HCT116 (cell line): ENCODE results near the gene FXYD1. TPM values are rescaled to one million over a fixed set of nuclear protein-coding genes. Genes with fewer than 3 reads are reported as not detected.

Source experiments
- ATAC-seq: fragments of 200-7000 bp; cut with Tn5 transposase; 2 replicates; pipeline ENCODE4 v1.9.1; 2020; ENCODE audit warnings: mild to moderate bottlenecking, moderate library complexity
- BruUV-seq: library from RNA; stranded (reverse); fragments of 400-500 nt; replicated peaks from 2 replicates; lab custom pipeline; 2021; lab: Mats Ljungman, UMichigan
- CTCF ChIA-PET: fragments of 300-600 bp; sonication (Branson Sonifier 250); formaldehyde crosslinking; loops from one replicate; lab custom pipeline; 2021; ENCODE audit warnings: antibody characterized with exemption; lab: Charles Lee
- POLR2A ChIA-PET: fragments of 300-600, 350-600 bp; sonication (Branson Sonifier 250); formaldehyde crosslinking; loops from one replicate; lab custom pipeline; 2021; ENCODE audit warnings: antibody characterized with exemption; lab: Charles Lee
- RAD21 ChIA-PET, 2 experiments: fragments of 300-600 bp; sonication (Branson Sonifier 250); formaldehyde crosslinking; loops; one replicate each; lab custom pipeline; 2023; ENCODE audit warnings: low total read pairs in 2 of 2; ENCODE audit not compliant: uncharacterized antibody in 2 of 2, unreplicated experiment in 2 of 2, low non-redundant PET in 1 of 2; lab: Charles Lee
- DNase-seq: peaks from one replicate; pipeline ENCODE4 v3.0.0-alpha.2; 2010; ENCODE audit warnings: low read depth, low spot score
- H2AFZ ChIP-seq: fragments of 200-600 bp; shearing (Covaris generic), sonication (generic); 2 replicates; pipeline ENCODE4 v1.6.1; 2017; ENCODE audit warnings: low read depth, mixed run types, mixed read lengths, antibody characterized with exemption, low read length; ENCODE audit not compliant: poor library complexity, severe bottlenecking
- H3K27ac ChIP-seq: 2 replicates; pipeline ENCODE4 v1.5.1; 2012; ENCODE audit warnings: low read depth, low read length
- H3K27me3 ChIP-seq: fragments of 200-600 bp; sonication (generic); 2 replicates; pipeline ENCODE4 v1.6.1; 2016; ENCODE audit warnings: mixed run types, low read length, mixed read lengths; ENCODE audit not compliant: insufficient read depth
- H3K36me3 ChIP-seq, 2 experiments: fragments of 200-500 bp in 1 of 2; fragments of 200-600 bp in 1 of 2; sonication (Bioruptor generic) in 1 of 2; sonication (generic) in 1 of 2; 2 replicates each; pipeline versions ENCODE4 v1.5.1 to v1.6.1; 2014 to 2016; ENCODE audit warnings: low read length in 2 of 2, inconsistent platforms in 1 of 2, mixed read lengths in 1 of 2, mixed run types in 1 of 2; ENCODE audit not compliant: insufficient read depth in 2 of 2, control insufficient read depth in 1 of 2
- H3K4me1 ChIP-seq, 2 experiments: fragments of 200-600 bp in 1 of 2; sonication (generic) in 1 of 2; 2 replicates each; pipeline versions ENCODE4 v1.5.1 to v1.6.1; 2012 to 2017; ENCODE audit warnings: low read length in 2 of 2, inconsistent platforms in 1 of 2, mild to moderate bottlenecking in 1 of 2, mixed read lengths in 1 of 2, mixed run types in 1 of 2, moderate library complexity in 1 of 2; ENCODE audit not compliant: insufficient read depth in 2 of 2, control insufficient read depth in 1 of 2
- H3K4me2 ChIP-seq: fragments of 200-600 bp; sonication (generic); 2 replicates; pipeline ENCODE4 v1.6.1; 2017; ENCODE audit warnings: mixed run types, low read length, mixed read lengths
- H3K4me3 ChIP-seq, 2 experiments: fragments of 200-600 bp in 1 of 2; sonication (generic) in 1 of 2; replicated peaks in 1 of 2; 2 replicates each; pipeline ENCODE4 v1.5.1; 2011 to 2016; ENCODE audit warnings: low read length in 2 of 2, control low read depth in 1 of 2, low read depth in 1 of 2, mild to moderate bottlenecking in 1 of 2, mixed read lengths in 1 of 2, mixed run types in 1 of 2
- H3K79me2 ChIP-seq: fragments of 200-600 bp; sonication (generic); 2 replicates; pipeline ENCODE4 v1.6.1; 2017; ENCODE audit warnings: mild to moderate bottlenecking, mixed run types, low read length, moderate library complexity, mixed read lengths; ENCODE audit not compliant: insufficient read depth
- H3K9ac ChIP-seq: fragments of 200-600 bp; sonication (generic); 2 replicates; pipeline ENCODE4 v1.6.1; 2016; ENCODE audit warnings: low read length, mixed read lengths
- H3K9me2 ChIP-seq: fragments of 200-600 bp; sonication (generic), shearing (Covaris generic); 2 replicates; pipeline ENCODE4 v1.6.1; 2017; ENCODE audit warnings: mixed run types, mild to moderate bottlenecking, moderate library complexity; ENCODE audit not compliant: insufficient read depth
- H3K9me3 ChIP-seq, 2 experiments: fragments of 200-500 bp in 1 of 2; fragments of 200-600 bp in 1 of 2; sonication (Bioruptor generic) in 1 of 2; sonication (generic) in 1 of 2; 2 replicates each; pipeline ENCODE4 v1.6.1; 2014 to 2017; ENCODE audit warnings: low read length in 2 of 2, mixed read lengths in 2 of 2, inconsistent platforms in 1 of 2, low read depth in 1 of 2, mild to moderate bottlenecking in 1 of 2, mixed run types in 1 of 2, moderate library complexity in 1 of 2; ENCODE audit not compliant: control insufficient read depth in 1 of 2, insufficient read depth in 1 of 2
- H4K20me1 ChIP-seq: fragments of 200-600 bp; sonication (generic), shearing (Covaris generic); 2 replicates; pipeline ENCODE4 v1.6.1; 2017; ENCODE audit warnings: mixed run types, mild to moderate bottlenecking, moderate library complexity; ENCODE audit not compliant: insufficient read depth
- ATF3 ChIP-seq: IDR thresholded peaks from 2 replicates; pipeline ENCODE4 v1.6.1; 2012
- CBX3 ChIP-seq: IDR thresholded peaks from 2 replicates; pipeline ENCODE4 v1.6.1; 2012; ENCODE audit warnings: low read depth
- CEBPB ChIP-seq: IDR thresholded peaks from 2 replicates; pipeline ENCODE4 v1.6.1; 2012; ENCODE audit warnings: low read depth
- CTCF ChIP-seq, 3 experiments: fragments of 200-600 bp in 1 of 3; sonication (generic) in 1 of 3; IDR thresholded peaks in 2 of 3; conservative IDR thresholded peaks in 1 of 3; 2 replicates each; pipeline ENCODE4 v1.5.1; 2012 to 2017; ENCODE audit warnings: low read depth in 2 of 3, low read length in 2 of 3, antibody characterized with exemption in 1 of 3, borderline replicate concordance in 1 of 3, control low read depth in 1 of 3, mild to moderate bottlenecking in 1 of 3, mixed read lengths in 1 of 3, mixed run types in 1 of 3, moderate library complexity in 1 of 3; ENCODE audit not compliant: insufficient read depth in 1 of 3
- EGR1 ChIP-seq: IDR thresholded peaks from 2 replicates; pipeline ENCODE4 v1.6.1; 2012; ENCODE audit warnings: low read depth
- ELF1 ChIP-seq: IDR thresholded peaks from 2 replicates; pipeline ENCODE4 v1.6.1; 2012; ENCODE audit warnings: low read depth, borderline replicate concordance
- EZH2 ChIP-seq: fragments of 200-600 bp; sonication (generic); IDR thresholded peaks from 2 replicates; pipeline ENCODE4 v1.6.1; 2017; ENCODE audit warnings: antibody characterized with exemption, mixed run types
- EZH2phosphoT487 ChIP-seq: fragments of 200-600 bp; IDR thresholded peaks from 2 replicates; pipeline ENCODE4 v1.6.1; 2018; ENCODE audit warnings: antibody characterized with exemption, borderline replicate concordance
- FOSL1 ChIP-seq: IDR thresholded peaks from 2 replicates; pipeline ENCODE4 v1.6.1; 2012; ENCODE audit warnings: low read depth
- JUND ChIP-seq: IDR thresholded peaks from 2 replicates; pipeline ENCODE4 v1.6.1; 2012
- POLR2A ChIP-seq: IDR thresholded peaks from 2 replicates; pipeline ENCODE4 v1.7.0; 2011; ENCODE audit warnings: borderline replicate concordance; ENCODE audit not compliant: insufficient read depth, insufficient read length; ENCODE audit errors: extremely low read depth
- POLR2AphosphoS5 ChIP-seq: IDR thresholded peaks from 2 replicates; pipeline ENCODE4 v1.6.1; 2011; ENCODE audit warnings: mild to moderate bottlenecking, low read depth, low read length, moderate library complexity
- SIN3A ChIP-seq: IDR thresholded peaks from 2 replicates; pipeline ENCODE4 v1.6.1; 2012; ENCODE audit warnings: low read depth
- SP1 ChIP-seq: IDR thresholded peaks from 2 replicates; pipeline ENCODE4 v1.6.1; 2012; ENCODE audit warnings: low read depth
- SRF ChIP-seq: IDR thresholded peaks from 2 replicates; pipeline ENCODE4 v1.6.1; 2012; ENCODE audit warnings: low read depth
- YY1 ChIP-seq: IDR thresholded peaks from 2 replicates; pipeline ENCODE4 v1.6.1; 2011; ENCODE audit warnings: low read length, low read depth, moderate library complexity, mild to moderate bottlenecking; ENCODE audit not compliant: insufficient replicate concordance; ENCODE audit errors: extremely low read depth
- ZFX ChIP-seq: fragments of 450-650 bp; IDR thresholded peaks from 2 replicates; pipeline ENCODE4 v1.6.1; 2017
- ZNF274 ChIP-seq: fragments of 200-500 bp; sonication (Bioruptor generic); IDR thresholded peaks from 2 replicates; pipeline ENCODE4 v1.6.1; 2014; ENCODE audit warnings: mild to moderate bottlenecking, low read depth, low read length, inconsistent platforms
- intact Hi-C: fragments of 100-400 bp; cut with micrococcal nuclease; formaldehyde crosslinking; loops from 2 replicates; pipeline ENCODE4 v1.10.0; 2022
- total RNA-seq: library from RNA; stranded (reverse); gene quantifications from one replicate; pipeline ENCODE4 v1.2.1, GENCODE V29; 2021; ENCODE audit not compliant: unreplicated experiment
- TF ChIP-seq, protein P1 (sequence below): IDR thresholded peaks from 2 replicates; pipeline ENCODE4 v1.6.1; 2012

FXYD1 gene
- total RNA-seq, 1 experiment from 2014 or later: 7.8 TPM

GRCh38 chr19:35098413-35099049, 40.1 kb upstream of the FXYD1 start:
- Histone ChIP-seq H3K36me3 (no peaks in the 10 kb centered on the region), H3K4me3 (no peak overlapping the region), H3K9me2 (no peaks in the 10 kb centered on the region), H3K79me2 (no peaks in the 10 kb centered on the region), H4K20me1 (no peaks in the 10 kb centered on the region), H3K27me3 (no peaks in the 10 kb centered on the region), H3K9me3 (no peaks in the 10 kb centered on the region), H3K9ac (no peak overlapping the region), H2AFZ (no peak overlapping the region), H3K4me2 (no peak overlapping the region), H3K27ac (no peak overlapping the region), H3K4me1 (no peaks in the 10 kb centered on the region)
- RAD21 ChIA-PET: no interaction called here
- no peak for ATAC-seq
- CTCF ChIA-PET: interaction anchor here (0.7 kb wide), 1 partner anchor 8 kb away, joined by 3 read pairs; no protein-coding TSS in a partner anchor
- no TSS peak for BruUV-seq
- intact Hi-C loops: no loop called here
- TF ChIP-seq EGR1 (no peak), JUND (no peak), SRF (no peak), CEBPB (no peak), EZH2phosphoT487 (no peak), SP1 (no peak)
- no peak for DNase-seq
- POLR2A ChIA-PET: no interaction called here

DNA sequence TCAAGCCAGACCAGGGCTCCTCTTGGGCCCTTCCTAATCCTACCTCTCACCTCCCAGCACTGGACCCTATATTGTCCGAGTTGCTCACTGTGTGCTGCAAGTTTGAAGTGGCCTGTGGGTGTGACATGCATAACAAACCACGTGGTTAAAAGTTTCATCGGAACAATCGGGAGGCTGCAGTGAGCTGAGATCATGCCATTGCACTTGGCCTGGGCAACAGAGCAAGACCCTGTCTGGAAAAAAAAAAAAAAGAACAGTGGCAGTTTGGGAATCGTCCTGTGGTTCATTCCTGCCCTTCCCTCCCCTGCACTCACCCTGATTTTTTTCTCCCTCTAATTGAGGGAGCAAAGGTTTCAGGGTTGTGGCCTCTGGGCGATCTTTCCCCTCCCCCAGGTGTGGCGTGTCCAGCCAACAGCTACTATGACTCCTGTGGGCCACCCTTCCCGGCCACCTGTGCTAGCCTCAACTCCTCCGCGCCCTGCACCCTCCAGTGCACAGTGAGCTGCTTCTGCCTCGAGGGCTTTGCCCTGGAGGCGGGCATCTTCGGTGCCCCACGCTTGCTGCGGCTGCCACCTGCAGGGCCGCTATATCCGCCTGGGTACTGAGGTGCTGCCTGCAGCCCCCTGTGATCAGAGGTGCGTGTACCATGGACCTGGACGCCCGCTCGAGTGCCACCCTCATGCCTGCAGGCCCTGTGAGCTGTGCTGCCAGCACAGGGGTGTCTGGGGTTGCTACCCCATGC, 39.3 kb upstream of the FXYD1 start:
- no peak overlapping the region for H2AFZ ChIP-seq
- no TSS peak for BruUV-seq
- RAD21 ChIA-PET: no interaction called here
- no peaks in the 10 kb centered on the region for H3K9me3 ChIP-seq
- no peaks in the 10 kb centered on the region for H4K20me1 ChIP-seq
- TF ChIP-seq EGR1: no peak
- no peak for TF ChIP-seq POLR2AphosphoS5
- no peak for TF ChIP-seq EZH2
- TF ChIP-seq ZFX: no peak
- TF ChIP-seq, protein P1, sequence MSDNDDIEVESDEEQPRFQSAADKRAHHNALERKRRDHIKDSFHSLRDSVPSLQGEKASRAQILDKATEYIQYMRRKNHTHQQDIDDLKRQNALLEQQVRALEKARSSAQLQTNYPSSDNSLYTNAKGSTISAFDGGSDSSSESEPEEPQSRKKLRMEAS: no peak
- no peak for TF ChIP-seq ATF3
- TF ChIP-seq POLR2A: no peak
- TF ChIP-seq JUND: no peak
- no peak for TF ChIP-seq FOSL1
- TF ChIP-seq CEBPB: no peak
- TF ChIP-seq ELF1: no peak
- no peak for TF ChIP-seq YY1
- no peak for TF ChIP-seq SP1
- TF ChIP-seq CTCF (IDR thresholded peaks at IDR 0.05 in 2 of 3, conservative IDR thresholded peaks at IDR 0.05 in 1 of 3; ENCODE audit: borderline replicate concordance in 1 of 3, insufficient read depth in 1 of 3, low read depth in 2 of 3, low read length in 2 of 3): no peak
- TF ChIP-seq CBX3: no peak
- no peak for TF ChIP-seq EZH2phosphoT487
- no peak for TF ChIP-seq SIN3A
- TF ChIP-seq ZNF274: no peak
- H3K4me3 ChIP-seq: no peak overlapping the region
- H3K4me1 ChIP-seq: no peaks in the 10 kb centered on the region
- no peak overlapping the region for H3K27ac ChIP-seq
- no peak overlapping the region for H3K4me2 ChIP-seq
- H3K36me3 ChIP-seq: no peaks in the 10 kb centered on the region
- DNase-seq (no peak), ATAC-seq (no peak)
- H3K9me2 ChIP-seq: no peaks in the 10 kb centered on the region
- POLR2A ChIA-PET: no interaction called here
- intact Hi-C loops: no loop called here
- H3K9ac ChIP-seq: no peak overlapping the region
- no peaks in the 10 kb centered on the region for H3K79me2 ChIP-seq
- H3K27me3 ChIP-seq: no peaks in the 10 kb centered on the region
- CTCF ChIA-PET: interaction anchor here (0.7 kb wide), 1 partner anchor 9 kb away, joined by 3 read pairs; no protein-coding TSS in a partner anchor
